NCI-H146 (cell line): Measurements from ENCODE around the gene C2orf42.
"Not testable (repeated sequence)": the region's sequence is repeated elsewhere in the genome, so short reads cannot be mapped to it uniquely, and the experiment has no call there.

Experiments
- DNase-seq: peaks from one replicate; lab custom pipeline; 2025; lab: John Stamatoyannopoulos, UW

C2orf42 gene

GRCh38 chr2:70102323-70102905, 88.4 kb downstream of the C2orf42 start:
- not testable (repeated sequence) for DNase-seq

DNA sequence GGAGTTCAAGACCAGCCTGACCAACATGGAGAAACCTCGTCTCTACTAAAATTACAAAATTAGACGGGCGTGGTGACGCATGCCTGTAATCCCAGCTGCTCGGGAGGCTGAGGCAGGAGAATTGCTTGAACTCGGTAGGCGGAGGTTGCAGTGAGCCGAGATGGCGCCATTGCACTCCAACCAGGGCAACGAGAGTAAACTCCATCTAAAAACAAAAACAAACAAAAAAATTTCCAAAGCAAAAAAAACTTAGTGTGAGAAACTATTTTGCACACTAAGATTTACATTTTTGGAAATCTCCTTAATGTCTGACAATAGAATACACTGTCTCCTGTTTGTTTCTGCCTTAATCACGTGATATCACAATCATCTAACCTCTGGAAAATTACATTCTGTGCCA, 89.1 kb downstream of the C2orf42 start:
- DNase-seq, result not testable (repeated sequence)

- no peak for DNase-seq
Observed at GRCh38 chr2:70101174-70101573, 89.6 kb downstream of the C2orf42 start.
